Kidney epithelial cell (primary cell): ENCODE data around the gene SGCD. TPM values are rescaled to one million over a fixed set of nuclear protein-coding genes. Genes with fewer than 3 reads are reported as not detected.
A peak's percentile ranks its signal among the peaks of the same experiment; 100 is the strongest.

Experiments
- DNase-seq: peaks from one replicate; pipeline ENCODE4 v3.0.0-alpha.2; 2010; ENCODE audit warnings: low read depth
- H3K27me3 ChIP-seq: 2 replicates; pipeline ENCODE4 v1.6.0; 2011; ENCODE audit warnings: low read length; ENCODE audit not compliant: control insufficient read depth, insufficient read depth
- H3K36me3 ChIP-seq: 2 replicates; pipeline ENCODE4 v1.5.1; 2011; ENCODE audit warnings: low read length; ENCODE audit not compliant: control insufficient read depth, insufficient read depth
- H3K4me3 ChIP-seq: 2 replicates; pipeline ENCODE4 v1.5.1; 2011; ENCODE audit warnings: low read depth, mild to moderate bottlenecking, control low read depth, low read length
- total RNA-seq: library from RNA; depleted of rRNA; stranded (reverse); fragments of >200 nt; gene quantifications from 2 replicates; pipeline ENCODE4 v1.2.3, GENCODE V29; 2015
- TF ChIP-seq, protein P1 (sequence below): IDR thresholded peaks from 2 replicates; pipeline ENCODE4 v1.5.1; 2011; ENCODE audit warnings: mild to moderate bottlenecking, moderate library complexity, low read length, control low read depth, inconsistent platforms; ENCODE audit not compliant: insufficient read depth, poor library complexity, severe bottlenecking

Gene SGCD
- total RNA-seq, 1 donor from 2014 or later = 0.29 TPM

GRCh38 chr5:156402387-156402921 lies 75.5 kb downstream of the SGCD start:
- H3K4me3 ChIP-seq = no peak overlapping the region
- TF ChIP-seq, protein P1, sequence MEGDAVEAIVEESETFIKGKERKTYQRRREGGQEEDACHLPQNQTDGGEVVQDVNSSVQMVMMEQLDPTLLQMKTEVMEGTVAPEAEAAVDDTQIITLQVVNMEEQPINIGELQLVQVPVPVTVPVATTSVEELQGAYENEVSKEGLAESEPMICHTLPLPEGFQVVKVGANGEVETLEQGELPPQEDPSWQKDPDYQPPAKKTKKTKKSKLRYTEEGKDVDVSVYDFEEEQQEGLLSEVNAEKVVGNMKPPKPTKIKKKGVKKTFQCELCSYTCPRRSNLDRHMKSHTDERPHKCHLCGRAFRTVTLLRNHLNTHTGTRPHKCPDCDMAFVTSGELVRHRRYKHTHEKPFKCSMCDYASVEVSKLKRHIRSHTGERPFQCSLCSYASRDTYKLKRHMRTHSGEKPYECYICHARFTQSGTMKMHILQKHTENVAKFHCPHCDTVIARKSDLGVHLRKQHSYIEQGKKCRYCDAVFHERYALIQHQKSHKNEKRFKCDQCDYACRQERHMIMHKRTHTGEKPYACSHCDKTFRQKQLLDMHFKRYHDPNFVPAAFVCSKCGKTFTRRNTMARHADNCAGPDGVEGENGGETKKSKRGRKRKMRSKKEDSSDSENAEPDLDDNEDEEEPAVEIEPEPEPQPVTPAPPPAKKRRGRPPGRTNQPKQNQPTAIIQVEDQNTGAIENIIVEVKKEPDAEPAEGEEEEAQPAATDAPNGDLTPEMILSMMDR = no peak
- peak; percentile 93 for DNase-seq

GRCh38 chr5:156405988-156406387 lies 79.0 kb downstream of the SGCD start:
- H3K4me3 ChIP-seq = no peak overlapping the region
- H3K27me3 ChIP-seq = no peaks in the 10 kb centered on the region
- no peaks in the 10 kb centered on the region for H3K36me3 ChIP-seq
- TF ChIP-seq, protein P1 = no peak
- DNase-seq = no peak

More at GRCh38 chr5:156402387-156402921, 75.5 kb downstream of the SGCD start:
- Histone ChIP-seq H3K36me3 (no peaks in the 10 kb centered on the region), H3K27me3 (no peaks in the 10 kb centered on the region)

GRCh38 chr5:156407251-156407650 lies 80.3 kb downstream of the SGCD start:
- Histone ChIP-seq H3K36me3 (no peaks in the 10 kb centered on the region), H3K4me3 (no peak overlapping the region), H3K27me3 (no peaks in the 10 kb centered on the region)
- TF ChIP-seq, protein P1 = no peak
- DNase-seq = no peak

DNA sequence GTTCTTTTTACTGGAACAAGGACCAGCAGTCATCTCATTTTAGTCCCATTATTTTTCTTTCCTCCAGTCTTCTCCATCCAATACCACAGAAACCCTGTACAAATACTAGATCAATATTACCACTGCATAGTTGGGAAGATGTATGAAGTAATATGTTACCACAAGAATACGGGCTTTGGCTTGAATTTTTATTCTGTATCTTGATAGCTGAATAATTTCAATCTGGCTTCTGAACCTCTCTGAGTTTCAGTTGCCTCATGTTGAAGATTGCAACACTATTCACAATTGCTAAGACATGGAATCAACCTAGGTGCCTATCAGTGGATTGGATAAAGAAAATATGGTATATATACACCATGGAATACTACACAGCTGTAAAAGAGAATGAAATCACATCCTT lies 82.9 kb downstream of the SGCD start:
- no peak overlapping the region for H3K4me3 ChIP-seq
- H3K36me3 ChIP-seq = no peaks in the 10 kb centered on the region
- no peak for DNase-seq
- H3K27me3 ChIP-seq = no peaks in the 10 kb centered on the region
- TF ChIP-seq, protein P1 = no peak

- no peaks in the 10 kb centered on the region for H3K27me3 ChIP-seq
- no peaks in the 10 kb centered on the region for H3K36me3 ChIP-seq
- TF ChIP-seq, protein P1 = no peak
- H3K4me3 ChIP-seq = no peak overlapping the region
- DNase-seq = peak; percentile 25
Observed at GRCh38 chr5:156411185-156411613, 84.2 kb downstream of the SGCD start.

DNA sequence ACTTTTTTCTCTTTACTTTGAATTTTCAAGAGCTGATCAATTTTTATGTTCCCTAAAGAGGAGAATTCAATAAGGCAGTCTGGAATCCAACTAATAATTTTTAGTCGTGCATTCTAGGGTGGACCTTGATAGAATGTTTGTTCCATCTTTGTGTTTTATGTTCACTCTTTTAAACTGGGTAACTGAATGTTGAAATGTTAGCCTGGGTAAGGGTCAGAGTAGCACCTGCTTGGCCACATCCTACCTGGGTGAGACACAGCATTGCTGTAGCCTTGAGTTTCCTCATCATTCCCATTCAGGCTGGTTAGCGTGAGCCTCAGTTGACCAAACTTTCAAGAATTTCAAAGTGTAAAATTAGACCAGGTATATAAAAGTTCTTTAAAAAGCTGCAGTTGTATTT lies 85.0 kb downstream of the SGCD start:
- no peak for DNase-seq
- TF ChIP-seq, protein P1 = no peak
- H3K27me3 ChIP-seq = no peaks in the 10 kb centered on the region

More for the DNA sequence above, 85.0 kb downstream of the SGCD start:
- H3K36me3 ChIP-seq = no peaks in the 10 kb centered on the region
- no peak overlapping the region for H3K4me3 ChIP-seq
